ENCODE data around the gene CDH23. TPM values are rescaled to one million over a fixed set of nuclear protein-coding genes. Genes with fewer than 3 reads are reported as not detected.

The CDH23 gene
- total and polyA plus RNA-seq, 8 donors, result 1.8 to 22.8 (median 3.0) TPM

GRCh38 chr10:71634531-71635164, 237.9 kb downstream of the CDH23 start:
- intact Hi-C loops (cut with DNase I), result no loop called here
- ATAC-seq (peak; percentile 19), DNase-seq (no peak)
- no peak for TF ChIP-seq CTCF (IDR thresholded peaks at IDR 0.05)
- no peak overlapping the region for H3K27ac ChIP-seq
- no peak overlapping the region for H3K4me3 ChIP-seq
- H3K4me1 ChIP-seq, result peaks cover 0 to 49% of the 10 kb centered on the region in 2 donors
- H3K36me3 ChIP-seq, result no peaks in the 10 kb centered on the region
- no peaks in the 10 kb centered on the region for H3K9me3 ChIP-seq
- H3K27me3 ChIP-seq, result no peaks in the 10 kb centered on the region

- no peak for TF ChIP-seq CTCF (IDR thresholded peaks at IDR 0.05)
- no peak for DNase-seq
- Histone ChIP-seq H3K4me3 (no peak overlapping the region), H3K36me3 (no peaks in the 10 kb centered on the region), H3K27ac (peak overlapping the region in 1 of 2 donors; percentile 92), H3K9me3 (no peaks in the 10 kb centered on the region), H3K4me1 (peaks cover 0 to 54% of the 10 kb centered on the region in 2 donors), H3K27me3 (no peaks in the 10 kb centered on the region)
- intact Hi-C loops (cut with DNase I), result no loop called here
- ATAC-seq, result no peak
Measured at GRCh38 chr10:71635251-71635866, 238.6 kb downstream of the CDH23 start.

- Histone ChIP-seq H3K27me3 (no peaks in the 10 kb centered on the region), H3K27ac (peak overlapping the region in 1 of 2 donors; percentile 92), H3K9me3 (no peaks in the 10 kb centered on the region), H3K4me1 (peaks cover 0 to 54% of the 10 kb centered on the region in 2 donors), H3K36me3 (no peaks in the 10 kb centered on the region), H3K4me3 (no peak overlapping the region)
- intact Hi-C loops (cut with DNase I), result no loop called here
- ATAC-seq, result no peak
- DNase-seq, result no peak
- TF ChIP-seq CTCF (IDR thresholded peaks at IDR 0.05), result no peak
Measured at GRCh38 chr10:71635867-71636266, 239.1 kb downstream of the CDH23 start.

GRCh38 chr10:71636588-71636987, 239.9 kb downstream of the CDH23 start:
- H3K9me3 ChIP-seq, result no peaks in the 10 kb centered on the region
- intact Hi-C loops (cut with DNase I), result no loop called here
- H3K27me3 ChIP-seq, result no peaks in the 10 kb centered on the region
- H3K4me1 ChIP-seq, result peaks cover 0 to 54% of the 10 kb centered on the region in 2 donors
- no peak overlapping the region for H3K4me3 ChIP-seq
- H3K36me3 ChIP-seq, result no peaks in the 10 kb centered on the region
- TF ChIP-seq CTCF (IDR thresholded peaks at IDR 0.05), result no peak
- peak overlapping the region in 1 of 2 donors; percentile 92 for H3K27ac ChIP-seq
- ATAC-seq (no peak), DNase-seq (peak in 1 of 4 donors; percentile 29)

GRCh38 chr10:71637305-71637704, 240.6 kb downstream of the CDH23 start:
- TF ChIP-seq CTCF (IDR thresholded peaks at IDR 0.05), result no peak
- Histone ChIP-seq H3K4me1 (peaks cover 0 to 54% of the 10 kb centered on the region in 2 donors), H3K27ac (peak overlapping the region in 1 of 2 donors; percentile 92), H3K36me3 (no peaks in the 10 kb centered on the region), H3K4me3 (no peak overlapping the region), H3K9me3 (no peaks in the 10 kb centered on the region), H3K27me3 (no peaks in the 10 kb centered on the region)
- ATAC-seq (no peak), DNase-seq (no peak)
- intact Hi-C loops (cut with DNase I), result no loop called here
